Measurements from ENCODE around the gene FBXO44.
A peak's percentile ranks its signal among the peaks of the same experiment; 100 is the strongest.

The FBXO44 gene

DNA sequence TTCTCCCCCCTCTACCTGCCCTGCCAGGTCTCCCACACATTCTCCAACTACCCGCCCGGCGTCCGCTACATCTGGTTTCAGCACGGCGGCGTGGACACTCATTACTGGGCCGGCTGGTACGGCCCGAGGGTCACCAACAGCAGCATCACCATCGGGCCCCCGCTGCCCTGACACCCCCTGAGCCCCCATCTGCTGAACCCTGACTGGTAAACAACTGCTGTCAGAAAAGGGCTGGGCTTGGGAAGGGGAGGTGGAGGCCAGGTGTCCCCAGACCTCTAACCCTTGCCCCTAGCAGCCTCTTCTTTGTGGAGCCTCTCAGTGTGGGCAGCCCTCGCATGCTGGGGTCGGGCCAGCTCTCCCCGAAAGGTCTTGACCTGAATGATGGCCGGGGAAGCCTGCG is 6.4 kb downstream of the FBXO44 start:
- no peak for DNase-seq

GRCh38 chr1:11664336-11665065 is 9.8 kb downstream of the FBXO44 start:
- DNase-seq, result peak; percentile 56

DNA sequence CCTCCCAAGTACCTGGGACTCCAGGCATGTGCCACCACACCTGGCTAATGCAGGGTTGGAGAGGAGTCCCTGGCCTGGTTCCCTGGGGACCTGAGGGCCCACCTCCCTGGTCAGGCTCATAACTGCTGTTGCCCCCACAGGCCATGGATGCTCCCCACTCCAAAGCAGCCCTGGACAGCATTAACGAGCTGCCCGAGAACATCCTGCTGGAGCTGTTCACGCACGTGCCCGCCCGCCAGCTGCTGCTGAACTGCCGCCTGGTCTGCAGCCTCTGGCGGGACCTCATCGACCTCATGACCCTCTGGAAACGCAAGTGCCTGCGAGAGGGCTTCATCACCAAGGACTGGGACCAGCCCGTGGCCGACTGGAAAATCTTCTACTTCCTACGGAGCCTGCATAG is 13.8 kb downstream of the FBXO44 start:
- no peak for DNase-seq

- no peak for DNase-seq
Measured at GRCh38 chr1:11670747-11671146, 16.1 kb downstream of the FBXO44 start.

DNA sequence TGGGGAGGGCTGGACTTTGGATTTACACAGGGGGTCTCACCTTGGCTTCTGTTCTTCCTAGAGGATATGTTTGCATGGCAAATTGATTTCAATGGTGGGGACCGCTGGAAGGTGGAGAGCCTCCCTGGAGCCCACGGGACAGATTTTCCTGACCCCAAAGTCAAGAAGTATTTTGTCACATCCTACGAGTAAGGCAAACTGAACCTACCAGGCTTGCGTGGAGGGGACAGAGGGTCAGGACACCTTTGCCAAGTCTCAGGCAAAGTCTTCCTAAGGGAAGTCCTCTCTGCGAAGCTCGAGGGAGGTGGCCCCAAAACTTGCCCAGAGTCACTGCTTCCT is 16.5 kb downstream of the FBXO44 start:
- DNase-seq, result no peak

DNA sequence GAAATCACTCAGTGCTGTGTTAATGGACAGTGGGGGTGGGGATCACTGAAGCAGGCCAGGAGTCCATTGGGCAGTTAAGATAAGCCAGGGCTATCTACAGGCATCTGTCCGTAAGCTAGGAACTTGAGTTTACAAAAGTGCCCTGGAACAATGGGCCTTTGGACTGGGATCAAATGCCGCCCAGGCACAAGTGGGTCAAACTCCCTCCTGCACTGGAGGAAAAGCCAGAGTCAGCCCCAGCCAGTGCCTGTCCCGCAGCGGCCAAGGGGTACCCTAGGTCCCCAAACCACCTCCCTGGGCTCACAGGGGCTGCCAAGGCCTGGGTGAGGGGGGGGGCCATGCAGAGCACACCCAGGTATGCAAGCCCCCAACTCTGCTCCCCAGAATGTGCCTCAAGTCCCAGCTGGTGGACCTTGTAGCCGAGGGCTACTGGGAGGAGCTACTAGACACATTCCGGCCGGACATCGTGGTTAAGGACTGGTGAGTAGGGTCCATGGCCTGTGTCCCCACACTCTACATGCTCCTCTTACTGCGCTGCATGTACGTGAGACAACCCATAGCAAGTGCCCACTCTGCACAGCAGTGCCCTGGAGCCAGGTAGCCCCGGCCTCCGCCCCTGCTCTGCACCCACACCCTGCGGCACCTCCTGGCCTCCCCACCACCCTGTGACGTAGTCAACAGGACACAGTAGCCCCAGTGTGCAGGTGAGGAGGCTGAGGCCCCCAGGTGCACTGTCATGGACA is 17.0 kb downstream of the FBXO44 start:
- DNase-seq, result no peak

DNA sequence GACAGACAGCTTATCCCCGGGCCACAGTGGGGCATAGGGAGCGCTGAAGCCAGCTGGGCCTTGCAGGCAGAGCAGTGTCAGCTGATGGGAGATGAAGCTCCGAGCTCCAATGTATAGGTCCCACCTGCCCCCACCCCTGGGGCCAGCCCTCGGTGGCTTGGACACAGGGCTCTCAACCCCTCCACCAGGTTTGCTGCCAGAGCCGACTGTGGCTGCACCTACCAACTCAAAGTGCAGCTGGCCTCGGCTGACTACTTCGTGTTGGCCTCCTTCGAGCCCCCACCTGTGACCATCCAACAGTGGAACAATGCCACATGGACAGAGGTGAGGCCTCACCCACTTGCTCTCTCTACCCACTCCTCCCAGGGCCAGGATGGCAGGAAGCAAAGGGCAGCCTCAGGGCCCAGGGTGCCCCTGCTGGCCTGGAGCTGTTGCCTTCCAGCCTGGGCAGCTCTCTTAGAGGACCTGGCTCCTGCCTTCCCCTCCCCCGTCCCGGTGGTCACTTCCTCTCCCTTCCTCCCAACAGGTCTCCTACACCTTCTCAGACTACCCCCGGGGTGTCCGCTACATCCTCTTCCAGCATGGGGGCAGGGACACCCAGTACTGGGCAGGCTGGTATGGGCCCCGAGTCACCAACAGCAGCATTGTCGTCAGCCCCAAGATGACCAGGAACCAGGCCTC is 18.6 kb downstream of the FBXO44 start:
- DNase-seq, result no peak

- no peak for DNase-seq
Measured at GRCh38 chr1:11674488-11674887, 19.8 kb downstream of the FBXO44 start.

DNA sequence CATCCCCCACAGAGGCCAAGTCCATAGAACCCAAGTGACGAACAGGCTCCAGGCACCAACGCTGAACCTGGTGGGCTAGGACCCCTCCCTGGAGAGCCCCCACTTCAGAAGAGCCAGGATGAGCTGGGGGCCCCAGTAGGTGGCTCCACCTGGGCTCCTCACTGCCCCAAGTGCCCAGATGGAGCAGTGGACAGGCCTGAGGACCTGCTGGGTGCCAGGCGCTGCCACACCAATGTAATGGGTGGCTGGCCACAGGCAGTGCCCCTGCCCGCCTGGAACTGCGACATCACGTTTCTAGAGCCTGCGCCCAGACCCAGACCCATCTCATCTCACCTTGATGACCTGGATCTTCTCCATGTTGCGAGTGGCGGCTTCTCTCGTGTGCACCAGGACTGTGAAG is 20.6 kb downstream of the FBXO44 start:
- DNase-seq, result no peak

DNA sequence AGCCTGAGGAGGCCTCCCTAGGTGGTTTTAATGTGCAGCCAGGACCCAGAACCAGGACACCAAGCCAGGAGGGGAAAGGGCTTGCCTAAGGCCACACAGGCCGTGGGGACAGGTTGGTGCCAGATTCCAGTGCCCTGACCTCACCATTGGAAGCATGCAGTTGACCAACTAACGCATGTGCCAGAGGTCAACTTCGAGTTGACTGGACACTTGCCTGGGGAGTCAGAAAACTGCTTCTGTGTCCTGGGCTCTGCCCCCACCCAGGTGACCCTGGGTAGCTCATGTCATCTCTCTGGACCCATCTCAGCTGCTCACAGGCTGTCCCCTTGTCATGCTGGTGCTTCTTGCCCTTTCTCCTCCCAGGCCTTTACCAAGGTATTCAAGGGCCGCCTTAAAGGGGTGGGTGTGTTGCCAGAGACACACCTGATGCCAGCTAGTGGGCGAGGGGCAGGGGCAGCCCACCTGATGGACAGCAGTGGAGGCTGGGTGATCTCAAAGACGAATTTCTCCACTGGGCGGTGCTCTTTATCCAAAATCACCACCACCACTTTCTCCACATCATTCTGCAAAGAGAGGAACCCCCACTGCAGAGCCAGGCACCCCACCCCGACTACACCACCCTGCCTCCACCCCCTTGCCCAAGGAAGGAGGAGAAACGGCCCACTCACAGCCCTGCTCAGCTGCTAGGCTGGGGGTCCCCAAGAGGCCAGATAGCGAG is 21.9 kb downstream of the FBXO44 start:
- no peak for DNase-seq

DNA sequence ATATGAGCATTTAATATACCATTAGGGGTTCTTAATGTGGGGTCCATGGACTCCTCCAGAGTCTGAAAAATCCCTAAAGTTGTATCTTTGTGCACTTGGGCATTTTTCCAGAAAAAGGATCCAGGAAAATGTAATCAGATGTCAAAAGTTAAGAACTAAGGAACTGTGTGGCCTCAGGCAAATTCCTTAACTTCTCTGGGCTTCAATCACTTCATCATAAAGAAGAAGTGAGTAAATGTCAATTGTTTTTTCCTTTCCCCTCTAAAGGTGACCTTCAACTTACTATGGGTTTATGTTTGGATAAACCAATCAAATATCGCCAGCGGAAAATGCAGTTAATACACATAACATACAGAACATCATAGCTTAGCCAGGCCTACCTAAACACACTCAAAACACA is 23.8 kb downstream of the FBXO44 start:
- no peak for DNase-seq

GRCh38 chr1:11680270-11681070 is 25.8 kb downstream of the FBXO44 start:
- DNase-seq, result no peak

DNA sequence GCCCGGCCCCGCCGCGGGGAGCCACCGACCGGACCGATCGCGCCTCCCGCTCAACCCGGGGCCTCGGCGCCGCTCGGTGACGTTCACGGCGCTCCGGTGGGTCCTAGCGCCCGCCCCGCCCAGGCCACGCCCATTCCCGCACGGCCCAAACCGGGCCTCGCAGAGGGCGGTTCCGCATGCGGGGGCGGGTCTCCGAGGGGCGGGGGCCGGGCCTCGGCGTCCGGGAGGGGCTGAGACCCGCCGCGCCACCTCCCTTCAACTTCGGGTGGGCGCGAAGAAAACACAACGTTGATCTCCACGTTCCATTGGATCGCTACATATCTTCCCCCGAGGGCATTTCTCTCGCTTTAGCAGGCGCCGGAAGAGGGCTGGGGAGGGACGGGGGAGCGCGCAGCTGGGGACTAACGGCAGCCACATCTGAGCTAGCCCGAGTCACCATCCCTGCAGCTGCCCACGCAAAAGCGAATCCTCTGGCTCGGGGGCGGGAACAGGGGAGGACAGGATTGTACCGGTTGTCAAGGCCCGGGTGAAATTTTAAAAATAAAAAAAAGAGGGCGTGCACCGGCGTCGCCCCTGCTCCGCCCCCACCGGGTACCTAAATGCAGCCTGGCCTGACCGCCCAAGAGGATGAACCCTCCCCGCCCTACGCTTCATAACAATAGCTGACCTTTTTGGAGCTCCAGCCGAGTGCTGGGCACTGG is 26.5 kb downstream of the FBXO44 start, which contains the start of gene MAD2L2:
Gene MAD2L2, minus strand, starts transcription at position 78 of the 701 bp plus-strand sequence. CDS start 547 bp downstream, outside the sequence.
- peak; percentile 82 for DNase-seq

- DNase-seq, result no peak
Measured at GRCh38 chr1:11682287-11682771, 27.7 kb downstream of the FBXO44 start.

DNA sequence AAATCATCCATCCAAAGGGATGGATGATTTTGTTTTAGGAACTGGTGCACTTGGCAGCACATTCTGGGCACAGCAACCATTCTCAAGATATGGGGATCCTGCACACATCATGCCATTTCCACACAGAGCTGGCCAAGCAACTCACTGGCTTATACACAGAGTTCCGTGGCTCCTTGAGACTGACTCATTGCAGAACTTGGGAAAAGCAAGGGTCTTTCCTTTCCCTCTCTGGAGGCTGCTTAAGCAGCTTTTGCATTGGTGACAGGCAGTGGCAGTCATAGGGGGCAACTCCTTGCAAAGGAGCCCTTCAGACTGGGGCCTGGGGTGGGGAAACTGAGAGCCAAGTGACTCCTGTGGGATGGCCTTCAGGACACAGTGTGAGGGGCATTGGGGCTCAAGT is 28.1 kb downstream of the FBXO44 start:
- no peak for DNase-seq

DNA sequence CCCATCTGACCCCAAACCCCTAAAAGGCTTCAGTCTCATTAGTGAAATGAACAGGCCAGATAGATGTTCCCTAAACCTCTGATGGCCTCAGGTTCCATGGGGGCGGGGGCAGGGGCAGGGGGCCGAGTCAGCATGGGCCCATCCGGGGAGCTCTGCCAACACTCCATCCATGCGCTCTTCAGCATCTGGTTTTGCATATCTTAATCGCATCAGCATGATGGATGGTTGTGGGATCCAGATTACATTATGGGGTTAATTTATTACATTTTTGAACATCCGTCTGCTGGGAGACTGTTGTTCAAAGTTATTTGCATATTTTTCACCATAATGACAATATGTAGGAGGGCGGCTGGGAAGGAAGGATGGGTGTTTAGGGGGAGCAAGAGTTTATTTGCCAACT is 29.4 kb downstream of the FBXO44 start:
- no peak for DNase-seq

DNA sequence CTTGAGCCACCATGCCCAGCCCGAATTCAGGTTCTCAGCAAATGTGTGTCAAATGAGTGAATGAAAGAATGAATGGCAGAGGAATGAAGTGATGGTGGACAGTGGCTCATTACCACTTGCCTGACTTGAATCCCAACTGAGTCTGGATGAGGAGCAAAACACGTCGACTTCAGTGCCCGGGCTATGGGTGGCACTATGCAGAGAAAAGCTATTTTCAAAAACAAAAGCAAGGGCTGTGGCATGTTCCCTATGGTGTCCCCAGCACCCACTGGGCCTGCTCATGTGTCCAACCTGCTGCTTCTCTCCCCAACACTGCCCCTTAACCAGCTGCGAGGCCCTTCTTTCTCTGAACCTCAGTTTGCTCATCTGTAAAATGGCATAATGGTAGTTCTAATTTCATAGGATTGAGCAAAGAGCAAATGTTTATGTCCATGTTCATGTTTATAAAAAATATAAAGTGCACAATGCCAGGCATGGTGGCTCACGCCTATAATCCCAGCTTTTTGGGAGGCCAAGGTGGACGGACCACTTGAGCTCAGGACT is 30.6 kb downstream of the FBXO44 start:
- DNase-seq, result no peak

DNA sequence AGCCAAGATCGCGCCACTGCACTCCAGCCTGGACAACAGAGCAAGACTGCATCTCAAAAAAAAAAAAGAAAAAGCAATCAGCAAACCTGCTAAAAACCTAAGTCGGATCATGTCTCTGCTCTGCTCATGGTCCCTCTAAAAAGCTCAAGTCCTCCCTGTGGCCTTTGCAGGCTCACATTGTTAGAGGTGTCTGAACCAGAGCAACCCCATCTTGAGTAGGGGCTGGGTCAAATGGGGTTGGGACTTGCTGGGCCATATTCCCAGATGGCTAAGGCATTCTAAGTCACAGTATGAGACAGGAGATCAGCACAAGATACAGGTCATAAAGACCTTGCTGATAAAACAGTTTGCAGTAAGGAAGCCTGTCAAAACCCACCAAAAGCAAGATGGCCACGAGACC is 33.8 kb downstream of the FBXO44 start:
- DNase-seq, result no peak

GRCh38 chr1:11690397-11691301 is 36.0 kb downstream of the FBXO44 start:
- peak; percentile 52 for DNase-seq

DNA sequence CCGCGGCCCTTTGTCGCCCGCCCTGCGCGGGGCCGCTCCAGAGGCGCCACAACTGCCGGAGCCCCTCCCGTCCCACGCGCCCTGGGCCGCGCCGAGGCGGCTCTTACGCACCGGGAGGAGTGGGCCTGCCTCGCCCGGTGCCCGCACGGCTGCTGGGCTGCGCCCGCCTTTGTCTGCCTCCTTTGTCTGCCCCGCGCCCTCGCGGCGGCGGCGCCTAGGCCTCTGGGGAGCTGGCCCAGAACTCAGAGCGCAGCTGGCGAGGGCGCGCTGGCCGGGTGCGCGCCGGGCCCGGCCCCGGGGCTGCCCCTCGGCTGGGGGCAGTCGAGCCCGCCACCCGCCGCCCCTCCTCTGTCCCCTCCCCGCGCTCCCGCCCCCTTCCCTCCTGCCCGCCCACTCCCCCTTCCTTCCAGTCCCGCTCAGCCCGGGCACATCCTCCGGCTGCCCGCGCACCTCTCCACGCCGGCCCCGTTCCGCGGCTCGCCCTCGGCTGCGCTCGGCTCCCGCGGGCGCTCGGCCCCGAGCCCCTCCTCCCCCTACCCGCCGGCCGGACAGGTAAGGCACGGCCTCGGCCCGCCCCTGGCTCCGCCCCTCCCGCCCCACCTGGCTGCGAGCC is 36.7 kb downstream of the FBXO44 start, which contains the start of gene DRAXIN:
Gene DRAXIN, plus strand, starts transcription at position 409 of the 613 bp plus-strand sequence. CDS start 14,549 bp downstream, outside the sequence.
- DNase-seq, result peak; percentile 66
